ENCODE measurements around the gene HMG20A.

The HMG20A gene

GRCh38 chr15:77526595-77527163 lies 106.0 kb downstream of the HMG20A start:
- DNase-seq, result no peak

- DNase-seq, result no peak
Measured at GRCh38 chr15:77527164-77527778, 106.6 kb downstream of the HMG20A start.

- no peak for DNase-seq
Measured at GRCh38 chr15:77527831-77528231, 107.1 kb downstream of the HMG20A start.

GRCh38 chr15:77528290-77528967 lies 107.7 kb downstream of the HMG20A start:
- DNase-seq, result no peak

DNA sequence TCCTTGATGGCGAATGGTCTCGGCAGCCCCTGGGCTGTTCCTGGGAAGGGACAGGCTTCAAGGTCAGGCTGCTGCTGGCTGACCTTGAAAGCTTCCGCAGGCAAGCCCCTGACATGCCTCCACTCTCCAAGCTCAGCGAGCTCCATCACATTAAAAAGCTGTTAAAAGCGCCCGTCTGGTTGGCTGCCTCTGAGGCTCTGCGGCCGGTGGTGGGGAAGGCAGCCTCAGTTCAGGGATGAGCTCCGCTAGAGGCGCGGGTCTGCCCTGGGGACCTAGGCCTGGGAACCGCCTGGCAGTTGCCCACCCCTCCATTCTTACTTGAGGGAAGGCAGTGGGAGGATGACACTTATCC lies 108.3 kb downstream of the HMG20A start:
- no peak for DNase-seq

GRCh38 chr15:77529394-77530159 lies 108.9 kb downstream of the HMG20A start:
- no peak for DNase-seq

GRCh38 chr15:77530576-77530975 lies 109.9 kb downstream of the HMG20A start:
- no peak for DNase-seq

DNA sequence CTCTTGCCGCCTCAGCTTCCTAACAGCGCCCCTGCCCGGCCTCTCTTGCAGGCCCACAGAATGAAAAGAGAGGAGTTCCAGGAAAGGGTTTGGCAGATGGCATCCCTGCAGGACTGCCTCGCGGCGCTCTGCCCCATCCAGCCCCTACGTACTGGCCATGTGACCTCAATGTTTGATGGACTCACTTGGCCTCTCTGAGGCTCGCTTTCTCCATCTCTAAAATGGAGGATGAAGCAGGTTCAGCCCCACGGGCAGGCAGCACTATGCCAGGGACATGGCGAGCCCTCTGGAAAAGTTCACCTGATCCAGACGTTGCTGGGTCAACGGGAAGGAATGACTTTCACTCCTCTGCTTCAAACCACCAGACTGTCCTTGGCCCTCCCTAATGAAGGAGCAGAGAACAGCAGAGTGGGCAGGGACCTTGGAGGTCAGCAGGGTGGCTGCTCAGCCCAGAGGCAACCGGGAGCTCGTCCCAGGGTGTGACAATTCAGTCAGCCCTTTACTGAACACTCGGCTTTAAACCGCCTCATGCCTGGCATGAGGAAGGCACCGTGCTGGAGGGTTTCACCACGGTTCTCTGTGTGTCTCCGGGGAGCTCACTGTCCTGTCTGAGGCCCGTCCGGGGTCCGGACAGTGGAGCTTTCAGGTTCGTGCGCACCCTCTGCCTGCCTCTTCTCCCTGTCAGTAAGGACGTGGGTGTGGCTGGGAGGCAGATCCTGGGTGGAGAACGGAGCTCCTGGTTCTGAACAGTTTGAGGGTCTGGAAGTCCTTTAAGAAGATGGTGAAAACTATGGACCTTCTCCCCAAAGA lies 110.7 kb downstream of the HMG20A start:
- no peak for DNase-seq

DNA sequence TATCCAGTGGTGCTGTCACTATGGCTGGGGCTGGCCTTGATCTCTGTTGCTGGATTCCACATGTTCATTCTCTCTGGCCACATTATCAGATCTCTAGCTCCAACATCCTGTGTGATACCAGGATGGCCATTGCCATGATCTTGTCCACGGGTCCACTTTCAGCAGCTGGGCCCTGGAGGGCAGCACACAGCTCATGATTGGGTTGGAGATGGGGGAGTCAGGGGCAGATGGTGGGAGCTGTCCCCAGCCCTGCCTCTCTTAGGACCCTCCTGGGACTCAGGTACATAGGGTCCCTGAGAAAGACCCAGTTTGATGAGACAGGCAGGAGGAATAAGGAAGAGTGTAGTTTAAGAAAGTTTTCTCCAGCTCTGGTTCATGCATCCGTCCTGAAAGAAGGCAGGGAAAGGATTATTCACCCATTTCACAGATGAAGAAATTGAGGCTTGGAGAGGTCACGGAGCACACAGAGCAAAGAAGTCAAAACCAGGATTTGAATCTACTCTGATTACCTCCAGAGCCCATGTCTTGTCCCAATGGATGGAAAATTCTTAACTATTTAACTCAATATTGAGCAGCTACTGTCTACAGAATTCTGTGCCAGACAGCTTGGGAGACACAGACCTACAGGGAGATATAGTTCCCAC lies 111.5 kb downstream of the HMG20A start:
- no peak for DNase-seq

GRCh38 chr15:77532846-77533245 lies 112.2 kb downstream of the HMG20A start:
- DNase-seq, result no peak

DNA sequence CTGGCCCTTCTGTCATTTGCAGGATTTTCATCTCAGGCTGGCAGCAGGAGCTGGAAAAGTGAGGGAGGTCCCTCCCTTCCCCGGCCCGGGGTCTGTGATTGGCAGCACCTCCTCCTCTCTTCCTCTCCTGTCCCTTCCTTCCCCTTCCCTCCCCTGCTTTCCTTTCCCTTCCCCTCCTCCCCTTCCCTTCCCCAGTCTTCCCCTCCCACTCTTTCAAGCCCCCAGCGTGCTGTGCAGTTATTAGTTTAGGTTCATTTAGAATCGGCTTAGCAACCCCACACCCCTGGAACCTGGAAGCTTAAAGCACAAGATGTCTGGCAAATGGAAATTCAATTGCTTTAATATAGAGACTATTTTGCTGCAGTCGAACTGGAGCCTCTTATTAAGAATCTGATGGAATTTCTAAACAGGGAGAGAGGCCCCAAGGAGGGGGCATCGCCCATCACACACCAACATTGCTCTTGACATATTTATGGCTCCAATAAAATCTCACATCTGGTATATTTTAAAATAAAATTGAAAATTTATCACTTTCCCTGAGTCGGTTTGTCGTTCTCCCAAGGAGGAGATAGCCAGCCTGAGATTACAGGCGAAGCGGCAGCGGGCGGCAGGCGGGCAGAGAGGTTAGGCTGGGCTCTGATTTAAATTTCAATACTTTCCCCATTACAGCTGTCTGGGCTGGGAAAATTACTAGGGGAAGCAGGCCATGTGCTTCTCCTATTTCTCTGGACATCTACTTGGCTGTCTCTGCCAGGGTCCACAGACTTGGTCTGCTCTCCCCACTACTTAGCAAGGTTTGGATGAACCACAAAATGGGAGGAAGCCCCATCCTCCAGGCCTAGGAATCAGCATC lies 113.1 kb downstream of the HMG20A start:
- no peak for DNase-seq

Measured in stimulated activated CD4-positive, alpha-beta T cell treated with anti-CD3 and anti-CD28 coated beads, Interleukin-2, amount 100 ng/mL, for 24 hours (primary cell).